ENCODE measurements around the gene LGALS8.
"Not testable (repeated sequence)": the region's sequence is repeated elsewhere in the genome, so short reads cannot be mapped to it uniquely, and the experiment has no call there.

LGALS8 gene

GRCh38 chr1:236580404-236580803 is 56.6 kb downstream of the LGALS8 start:
- DNase-seq (ENCODE audit: low read depth in 4 of 4, low spot score in 1 of 4): not testable (repeated sequence)

- no peak for DNase-seq (ENCODE audit: low read depth in 4 of 4, low spot score in 1 of 4)
Measured at GRCh38 chr1:236581528-236581927, 57.7 kb downstream of the LGALS8 start.

GRCh38 chr1:236589531-236589930 is 65.7 kb downstream of the LGALS8 start:
- DNase-seq (ENCODE audit: low read depth in 4 of 4, low spot score in 1 of 4): no peak

GRCh38 chr1:236590553-236591150 is 66.9 kb downstream of the LGALS8 start:
- no peak for DNase-seq (ENCODE audit: low read depth in 4 of 4, low spot score in 1 of 4)

GRCh38 chr1:236602171-236602570 is 78.4 kb downstream of the LGALS8 start:
- no peak for DNase-seq (ENCODE audit: low read depth in 4 of 4, low spot score in 1 of 4)
